Vagina (tissue), 2 donors: Measurements from ENCODE around the gene S100A1.
A peak's percentile ranks its signal among the peaks of the same experiment; 100 is the strongest.

Experiments
- CTCF ChIP-seq, 3 experiments: fragments of 450-650 bp in 2 of 3; fragments of 200-600 bp in 1 of 3; sonication (generic) in 1 of 3; IDR thresholded peaks; one replicate each; pipeline ENCODE4 v1.5.1; 2017 to 2019; ENCODE audit warnings: antibody characterized with exemption in 3 of 3, mild to moderate bottlenecking in 2 of 3, moderate library complexity in 2 of 3
- POLR2AphosphoS5 ChIP-seq, 2 donors: sonication (generic); formaldehyde crosslinking; IDR thresholded peaks; one replicate each; pipeline ENCODE4 v1.9.0; 2017; ENCODE audit warnings: antibody characterized with exemption in 2 of 2, mild to moderate bottlenecking in 2 of 2, low read depth in 1 of 2; ENCODE audit not compliant: insufficient read depth in 1 of 2

DNA sequence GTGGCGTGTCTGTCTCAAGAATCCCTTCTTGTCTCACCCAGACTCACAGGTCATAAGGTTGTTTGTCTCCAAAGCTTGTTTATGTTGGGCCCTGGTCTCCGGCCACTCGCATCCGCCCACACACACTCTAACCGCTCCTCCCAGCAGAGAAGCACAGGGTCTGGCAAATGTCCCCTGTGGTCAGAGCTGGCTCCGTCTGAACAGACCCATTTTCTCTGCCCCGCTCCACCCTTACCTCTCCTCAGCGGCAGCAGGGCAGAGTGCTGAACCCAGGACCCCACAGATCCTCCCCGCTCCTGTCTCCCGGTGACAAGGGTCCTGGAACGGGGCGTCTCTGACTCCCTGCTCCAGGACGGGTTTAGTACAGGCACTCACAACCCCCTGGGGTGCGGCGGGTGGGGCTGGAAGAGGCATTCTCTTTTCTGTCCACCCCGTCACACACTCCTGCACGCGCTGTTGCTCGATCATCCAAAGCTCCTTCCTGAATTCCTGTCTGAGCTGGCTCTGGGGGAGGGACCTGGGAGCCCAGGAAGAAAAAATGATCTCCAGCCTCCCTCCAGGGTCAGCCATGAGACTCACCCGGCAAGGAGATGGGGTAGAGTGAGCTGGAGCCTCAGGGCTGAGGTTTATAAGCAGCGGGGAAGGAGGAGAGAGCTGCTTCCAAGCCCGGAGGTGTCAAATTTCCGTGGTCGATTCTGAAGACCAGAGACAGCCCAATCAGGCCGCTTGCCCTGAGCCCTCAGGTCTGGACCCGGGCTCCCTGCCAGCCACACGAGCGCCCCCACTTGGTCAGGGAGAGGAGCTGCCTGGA, 1.1 kb upstream of the S100A1 start, which contains the start of gene S100A13:
- peak in 1 of 3 experiments; percentile 13 for TF ChIP-seq CTCF (IDR thresholded peaks at IDR 0.05)
- TF ChIP-seq POLR2AphosphoS5 (IDR thresholded peaks at IDR 0.05; ENCODE audit: insufficient read depth in 1 of 2, low read depth in 1 of 2) = peak; percentile 6 to 84
